ENCODE data around the gene CYP26B1. TPM values are rescaled to one million over a fixed set of nuclear protein-coding genes. Genes with fewer than 3 reads are reported as not detected.

CYP26B1 gene
- polyA plus RNA-seq, 1 donor (not counting 4 experiments of a cell fraction or from before 2014, with no cell fraction given) = 1.2 TPM

GRCh38 chr2:72112981-72113846, 34.4 kb downstream of the CYP26B1 start:
- Histone ChIP-seq H3K27me3 (ENCODE audit: control insufficient read depth, extremely low read depth, insufficient read depth, low read length) (no peaks in the 10 kb centered on the region), H4K20me1 (ENCODE audit: control insufficient read depth, extremely low read depth, insufficient read depth, low read length) (no peaks in the 10 kb centered on the region), H2AFZ (ENCODE audit: control insufficient read depth, low read length) (no peak overlapping the region), H3K9me3 (ENCODE audit: control insufficient read depth, low read depth, low read length) (no peaks in the 10 kb centered on the region), H3K27ac (ENCODE audit: control insufficient read depth, insufficient read depth, low read length) (no peak overlapping the region), H3K9me1 (ENCODE audit: control insufficient read depth, extremely low read depth, insufficient read depth, low read length) (no peaks in the 10 kb centered on the region), H3K4me1 (ENCODE audit: control insufficient read depth, extremely low read depth, insufficient read depth, low read length) (peaks cover 46% of the 10 kb centered on the region), H3K36me3 (ENCODE audit: control insufficient read depth in 2 of 2, extremely low read depth in 1 of 2, insufficient read depth in 2 of 2, low read length in 2 of 2) (no peaks in the 10 kb centered on the region), H3K4me3 (ENCODE audit: control insufficient read depth in 2 of 3, extremely low read depth in 1 of 3, insufficient read depth in 2 of 3, low read depth in 1 of 3, low read length in 3 of 3) (no peak overlapping the region), H3K9ac (ENCODE audit: control insufficient read depth, extremely low read depth, insufficient read depth, low read length) (no peak overlapping the region), H3K79me2 (ENCODE audit: control insufficient read depth, insufficient read depth, low read length) (no peaks in the 10 kb centered on the region), H3K4me2 (ENCODE audit: control insufficient read depth, extremely low read depth, insufficient read depth, low read depth, low read length) (no peak overlapping the region)
- dilution Hi-C loops (cut with MboI; ENCODE audit: extremely low pct_ligation_motif_present, low sequenced_read_pairs) = no loop called here
- no peak for FAIRE-seq
- TF ChIP-seq EZH2 (IDR thresholded peaks at IDR 0.05; ENCODE audit: low read length) (no peak), CTCF (optimal IDR thresholded peaks at IDR 0.05 in 1 of 3, IDR thresholded peaks at IDR 0.05 in 1 of 3, conservative IDR thresholded peaks at IDR 0.05 in 1 of 3; ENCODE audit: extremely low read depth in 1 of 3, insufficient read depth in 2 of 3, low read length in 3 of 3) (no peak)
- DNase-seq (ENCODE audit: low read depth, low spot score) = no peak

- H3K27me3 ChIP-seq (ENCODE audit: control insufficient read depth, extremely low read depth, insufficient read depth, low read length) = no peaks in the 10 kb centered on the region
Observed at GRCh38 chr2:72112401-72112800, 35.3 kb downstream of the CYP26B1 start.

More at GRCh38 chr2:72112401-72112800, 35.3 kb downstream of the CYP26B1 start:
- TF ChIP-seq CTCF (optimal IDR thresholded peaks at IDR 0.05 in 1 of 3, IDR thresholded peaks at IDR 0.05 in 1 of 3, conservative IDR thresholded peaks at IDR 0.05 in 1 of 3; ENCODE audit: extremely low read depth in 1 of 3, insufficient read depth in 2 of 3, low read length in 3 of 3) = no peak
- no peak for TF ChIP-seq EZH2 (IDR thresholded peaks at IDR 0.05; ENCODE audit: low read length)
- FAIRE-seq (no peak), DNase-seq (ENCODE audit: low read depth, low spot score) (no peak)
- Histone ChIP-seq H3K9ac (ENCODE audit: control insufficient read depth, extremely low read depth, insufficient read depth, low read length) (no peak overlapping the region), H3K4me3 (ENCODE audit: control insufficient read depth in 2 of 3, extremely low read depth in 1 of 3, insufficient read depth in 2 of 3, low read depth in 1 of 3, low read length in 3 of 3) (no peak overlapping the region), H2AFZ (ENCODE audit: control insufficient read depth, low read length) (no peak overlapping the region), H3K9me1 (ENCODE audit: control insufficient read depth, extremely low read depth, insufficient read depth, low read length) (no peaks in the 10 kb centered on the region), H3K36me3 (ENCODE audit: control insufficient read depth in 2 of 2, extremely low read depth in 1 of 2, insufficient read depth in 2 of 2, low read length in 2 of 2) (no peaks in the 10 kb centered on the region), H3K27ac (ENCODE audit: control insufficient read depth, insufficient read depth, low read length) (no peak overlapping the region), H3K4me2 (ENCODE audit: control insufficient read depth, extremely low read depth, insufficient read depth, low read depth, low read length) (peak overlapping the region; percentile 4), H3K9me3 (ENCODE audit: control insufficient read depth, low read depth, low read length) (no peaks in the 10 kb centered on the region), H3K4me1 (ENCODE audit: control insufficient read depth, extremely low read depth, insufficient read depth, low read length) (peaks cover 51% of the 10 kb centered on the region), H3K79me2 (ENCODE audit: control insufficient read depth, insufficient read depth, low read length) (no peaks in the 10 kb centered on the region), H4K20me1 (ENCODE audit: control insufficient read depth, extremely low read depth, insufficient read depth, low read length) (no peaks in the 10 kb centered on the region)
- dilution Hi-C loops (cut with MboI; ENCODE audit: extremely low pct_ligation_motif_present, low sequenced_read_pairs) = no loop called here

All from keratinocyte (primary cell).